NCI-H748 treated with DMSO at 0.1 percent for 48 hours (cell line): ENCODE results near the gene TLNRD1.

Experiments
- DNase-seq: peaks from one replicate; lab custom pipeline; 2025; lab: John Stamatoyannopoulos, UW

Gene TLNRD1

DNA sequence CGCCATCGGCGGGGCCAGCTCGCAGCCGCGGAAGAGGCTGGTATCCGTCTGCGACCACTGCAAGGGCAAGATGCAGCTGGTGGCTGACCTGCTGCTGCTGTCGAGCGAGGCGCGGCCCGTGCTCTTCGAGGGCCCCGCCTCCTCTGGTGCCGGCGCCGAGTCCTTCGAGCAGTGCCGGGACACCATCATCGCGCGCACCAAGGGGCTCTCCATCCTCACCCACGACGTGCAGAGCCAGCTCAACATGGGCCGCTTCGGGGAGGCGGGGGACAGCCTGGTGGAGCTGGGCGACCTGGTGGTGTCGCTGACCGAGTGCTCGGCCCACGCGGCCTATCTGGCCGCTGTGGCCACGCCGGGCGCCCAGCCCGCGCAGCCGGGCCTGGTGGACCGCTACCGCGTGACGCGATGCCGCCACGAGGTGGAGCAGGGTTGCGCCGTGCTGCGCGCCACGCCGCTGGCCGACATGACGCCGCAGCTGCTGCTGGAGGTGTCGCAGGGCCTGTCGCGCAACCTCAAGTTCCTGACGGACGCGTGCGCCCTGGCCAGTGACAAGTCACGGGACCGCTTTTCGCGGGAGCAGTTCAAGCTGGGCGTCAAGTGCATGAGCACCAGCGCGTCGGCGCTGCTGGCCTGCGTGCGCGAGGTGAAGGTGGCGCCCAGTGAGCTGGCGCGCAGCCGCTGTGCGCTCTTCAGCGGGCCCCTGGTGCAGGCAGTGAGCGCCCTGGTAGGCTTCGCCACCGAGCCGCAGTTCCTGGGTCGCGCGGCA, 1.8 kb downstream of the TLNRD1 start:
- no peak for DNase-seq

DNA sequence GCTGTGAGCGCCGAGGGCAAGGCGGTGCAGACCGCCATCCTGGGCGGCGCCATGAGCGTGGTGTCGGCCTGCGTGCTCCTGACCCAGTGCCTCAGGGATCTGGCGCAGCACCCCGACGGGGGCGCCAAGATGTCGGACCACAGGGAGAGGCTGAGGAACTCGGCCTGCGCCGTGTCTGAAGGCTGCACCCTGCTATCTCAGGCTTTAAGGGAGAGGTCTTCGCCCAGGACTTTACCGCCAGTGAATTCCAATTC, 2.3 kb downstream of the TLNRD1 start:
- DNase-seq: no peak

DNA sequence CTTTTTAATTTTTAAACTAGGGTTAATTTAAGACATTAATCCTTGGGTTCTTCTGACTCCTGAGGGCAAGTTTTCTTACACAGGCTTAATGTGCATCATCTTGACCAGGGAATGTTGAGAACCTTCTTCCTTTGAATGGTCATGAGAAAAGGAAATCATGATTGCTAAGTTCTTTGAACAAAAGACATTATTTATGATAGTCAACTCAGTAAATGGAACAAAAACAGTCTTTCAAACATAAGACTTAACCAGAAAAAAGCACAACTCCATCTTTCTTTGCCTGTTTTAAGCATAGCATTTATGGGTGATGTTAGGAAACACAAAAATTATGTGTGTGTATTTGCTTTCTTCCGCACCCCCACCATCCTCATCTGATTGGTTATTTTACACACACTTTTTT, 5.4 kb downstream of the TLNRD1 start:
- no peak for DNase-seq

DNA sequence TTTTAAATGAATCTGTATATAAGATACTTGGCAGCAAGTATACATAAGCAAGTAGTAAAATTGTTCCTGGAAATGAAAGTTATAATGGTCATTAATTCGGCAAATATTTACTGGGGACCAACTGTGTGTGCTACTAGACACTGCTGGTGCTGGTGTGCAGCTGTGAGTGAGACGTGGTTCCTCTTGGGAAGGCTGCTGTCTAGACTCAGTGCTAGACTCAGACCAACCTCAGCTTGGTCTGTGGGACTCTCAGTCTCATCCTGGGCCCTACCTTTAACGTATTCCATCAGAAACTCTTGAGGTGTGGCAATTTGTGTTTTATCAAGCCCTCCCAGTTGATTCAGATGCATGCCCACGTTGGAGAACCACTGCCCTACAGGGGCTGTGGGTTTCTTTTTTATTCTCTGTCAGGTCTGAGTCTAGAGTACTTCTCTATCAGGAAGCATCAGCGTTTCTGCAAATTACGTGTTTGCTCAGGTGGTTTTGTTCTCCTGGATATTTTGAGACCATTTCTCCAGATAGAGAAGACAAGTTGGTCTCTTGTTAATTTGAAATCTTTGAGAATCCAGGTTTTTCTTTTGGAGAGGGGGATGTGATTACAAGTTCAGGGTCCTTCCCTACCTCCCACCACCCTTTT, 6.8 kb downstream of the TLNRD1 start:
- no peak for DNase-seq

DNA sequence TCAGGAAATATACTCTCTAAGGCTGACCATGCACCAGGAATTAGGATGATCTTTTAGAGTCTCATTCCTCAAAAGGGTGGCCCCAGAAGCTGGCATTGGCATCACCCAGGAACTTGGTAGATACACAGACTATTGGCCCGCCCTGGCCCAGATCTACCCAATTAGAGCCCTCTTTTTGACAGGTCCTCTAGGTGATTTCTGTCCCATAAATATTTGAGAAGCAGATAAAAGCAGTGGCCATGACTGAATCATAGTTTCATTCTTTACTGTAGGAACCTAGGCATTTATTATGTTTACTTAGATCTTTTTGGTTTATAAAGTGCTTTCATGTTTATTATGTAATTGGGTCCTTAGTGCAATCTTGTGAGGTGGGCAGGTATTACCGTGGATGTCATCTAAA, 7.6 kb downstream of the TLNRD1 start:
- no peak for DNase-seq

DNA sequence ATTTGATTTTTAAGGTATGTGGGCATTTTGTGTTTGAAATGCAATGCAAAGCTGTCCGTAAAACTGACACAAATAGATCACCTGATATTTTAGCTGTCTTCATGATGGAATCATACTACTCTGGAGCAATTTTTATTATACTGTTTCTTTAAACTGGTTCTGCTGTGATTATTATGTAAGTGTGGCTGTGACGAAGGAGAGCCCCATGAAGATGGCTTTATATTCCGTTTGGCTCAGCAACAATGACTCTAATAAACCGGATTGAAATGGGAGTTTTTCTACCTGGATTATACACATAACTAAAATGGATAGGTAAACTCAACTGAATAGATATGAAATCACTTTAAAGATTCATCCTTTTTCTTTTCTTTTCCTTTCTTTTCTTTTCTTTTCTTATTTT, 9.4 kb downstream of the TLNRD1 start:
- no peak for DNase-seq

DNA sequence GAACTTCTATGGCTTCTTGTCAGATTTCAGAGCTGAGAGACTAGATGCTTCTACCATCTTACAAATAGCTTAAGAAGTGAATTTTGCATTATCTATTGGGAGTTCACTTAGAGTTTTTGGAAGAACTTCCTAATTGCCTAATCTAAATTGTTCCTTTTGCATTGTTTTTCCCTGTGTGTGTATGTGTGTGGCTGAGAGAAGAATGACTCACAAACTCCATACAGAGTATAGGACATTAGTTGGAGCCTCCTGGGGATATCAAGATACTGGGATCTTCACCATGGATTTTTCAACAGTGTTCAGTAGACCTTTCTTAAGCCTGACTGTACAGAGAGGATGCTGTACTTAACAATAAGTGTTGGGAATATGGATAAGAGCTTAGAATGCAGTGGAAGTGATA, 10.9 kb downstream of the TLNRD1 start:
- DNase-seq: no peak

DNA sequence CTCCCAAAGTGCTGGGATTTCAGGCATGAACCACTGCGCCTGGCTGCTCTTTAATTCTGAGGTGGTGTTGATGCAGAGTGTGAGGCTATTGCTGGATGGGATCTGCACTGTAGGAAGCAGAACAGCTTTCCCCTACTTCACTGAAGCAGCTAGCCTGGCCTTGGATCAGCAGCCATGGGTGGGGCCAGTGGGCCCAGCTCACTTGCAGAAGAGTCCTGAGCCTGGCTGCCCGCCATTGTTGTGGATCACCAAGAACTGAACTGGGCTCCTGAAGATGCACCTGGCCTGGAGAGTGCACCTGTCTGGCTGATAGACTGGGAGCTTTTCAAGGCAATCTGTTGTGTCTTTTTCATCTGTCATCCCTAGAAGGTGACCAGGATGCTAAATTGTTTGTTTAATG, 11.9 kb downstream of the TLNRD1 start:
- DNase-seq: no peak

DNA sequence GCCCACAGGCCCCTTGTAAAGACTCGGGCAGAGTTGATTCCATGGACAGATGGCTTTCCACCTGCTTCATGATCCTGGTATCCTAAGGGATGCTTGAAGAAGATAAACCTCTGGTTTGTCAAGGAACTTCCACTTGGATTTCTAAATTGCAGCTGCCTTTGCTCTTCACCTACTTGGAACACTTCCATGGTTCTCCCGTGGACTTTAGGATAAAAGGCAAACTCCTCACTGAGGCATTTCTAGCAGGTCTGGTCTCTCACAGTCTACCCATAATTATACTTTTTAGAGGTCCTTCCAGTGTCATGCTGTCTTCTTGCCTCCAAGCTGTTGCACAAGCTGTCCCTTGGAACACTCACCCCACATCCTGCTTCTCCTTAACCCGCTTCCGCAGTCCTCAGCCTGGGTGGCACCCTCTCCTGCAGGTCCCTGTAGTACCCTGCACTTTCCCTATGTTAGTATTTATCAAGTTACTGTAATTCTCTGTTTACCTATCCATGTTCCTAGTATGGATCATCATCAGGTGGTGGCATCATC, 12.7 kb downstream of the TLNRD1 start:
- no peak for DNase-seq

DNA sequence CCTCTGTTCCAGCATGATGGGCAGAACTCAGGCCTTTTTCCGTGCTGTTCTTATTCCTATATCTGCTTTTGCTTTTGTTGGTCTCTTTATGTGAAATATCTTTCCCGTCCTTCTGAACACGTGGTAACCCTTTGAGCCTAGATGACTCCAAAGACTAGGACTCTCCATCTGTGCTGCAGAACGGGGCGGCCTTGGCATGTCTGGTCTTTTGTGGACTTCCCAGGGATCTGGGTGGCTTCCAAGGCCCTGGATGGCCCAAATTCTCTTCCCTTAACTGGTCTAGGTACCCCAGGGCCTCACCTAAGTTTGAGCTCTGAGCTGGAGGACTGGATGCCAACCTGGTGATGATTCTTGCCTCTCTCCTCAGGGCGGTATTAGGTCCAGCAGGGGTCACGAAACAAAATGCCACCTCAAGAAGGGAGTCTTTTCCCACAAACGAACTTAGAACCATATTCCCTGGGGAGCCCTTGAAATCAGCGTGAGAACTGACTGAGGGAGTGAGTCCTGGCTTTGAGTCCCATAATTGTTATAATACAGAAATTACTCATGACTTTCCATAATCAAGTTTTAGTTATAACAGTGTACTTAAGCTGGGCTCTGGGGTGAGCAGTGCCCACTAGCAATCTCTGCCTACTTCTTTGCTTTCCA, 13.8 kb downstream of the TLNRD1 start:
- DNase-seq: no peak

DNA sequence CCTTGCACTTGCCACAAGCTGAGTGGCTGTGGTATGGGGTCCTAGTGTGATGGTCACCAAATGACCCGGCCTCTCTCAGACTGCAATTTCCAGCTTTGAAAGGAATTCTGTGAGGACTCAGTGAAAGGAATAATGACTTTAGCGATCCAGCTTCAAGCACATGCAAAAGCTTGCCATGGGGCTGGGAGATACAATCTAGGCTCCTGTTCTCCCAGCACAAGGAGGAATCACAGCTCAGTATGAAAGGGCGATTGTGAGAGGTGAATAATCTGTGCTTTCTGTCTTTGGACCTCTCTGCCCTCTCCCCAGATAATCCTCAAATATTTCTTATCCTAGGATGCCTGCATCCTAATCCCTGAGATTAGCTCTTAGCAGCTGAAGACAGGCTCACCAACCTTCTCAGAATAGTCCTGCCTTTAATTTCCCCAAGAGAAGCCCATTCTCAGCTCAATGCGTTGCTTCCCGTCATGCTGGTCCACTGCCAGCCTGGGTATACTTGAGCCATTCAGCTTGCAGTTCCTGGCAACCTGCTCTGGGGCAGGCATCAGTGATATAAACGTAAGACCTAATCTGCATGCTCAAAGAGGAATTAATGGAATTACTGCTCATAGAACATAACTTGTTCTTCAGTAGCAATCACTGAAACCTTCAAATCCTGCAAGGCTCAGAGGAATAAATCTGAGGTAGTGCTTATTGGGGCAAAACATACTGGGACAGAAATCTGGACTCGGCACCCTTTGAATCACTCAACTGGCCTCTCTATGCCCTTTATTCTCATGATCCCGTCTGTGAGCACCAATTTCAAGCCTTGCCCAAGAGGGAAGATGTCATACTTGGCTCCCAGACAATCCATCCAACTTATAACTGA, 15.1 kb downstream of the TLNRD1 start:
- DNase-seq: no peak

DNA sequence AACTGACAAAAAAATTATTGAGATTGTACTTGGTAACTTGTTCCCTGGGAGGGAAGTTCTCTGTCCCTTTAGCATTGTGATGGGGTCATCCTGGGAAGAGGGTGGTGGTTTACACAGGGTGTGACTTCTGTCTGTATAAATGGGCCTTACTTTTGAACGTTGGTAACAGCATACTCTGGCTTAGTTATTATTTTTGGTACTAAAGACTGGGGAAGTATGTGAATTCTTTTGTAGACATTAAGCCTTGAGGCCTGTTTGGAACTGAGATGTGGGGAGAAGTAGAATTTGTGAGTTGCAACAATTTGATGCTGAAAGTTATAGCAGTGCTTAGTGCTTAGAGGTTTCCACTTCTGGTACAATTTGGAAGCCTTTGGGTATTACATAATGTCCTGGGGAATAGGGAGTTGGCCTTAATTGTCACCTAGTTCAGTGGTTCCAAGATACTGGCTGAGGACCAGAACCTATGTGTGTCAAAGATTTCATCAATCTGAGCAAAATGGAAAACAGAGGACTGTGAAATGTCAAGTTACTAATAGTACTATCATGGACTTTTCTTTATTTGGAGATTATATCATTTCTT, 15.9 kb downstream of the TLNRD1 start:
- DNase-seq: no peak

DNA sequence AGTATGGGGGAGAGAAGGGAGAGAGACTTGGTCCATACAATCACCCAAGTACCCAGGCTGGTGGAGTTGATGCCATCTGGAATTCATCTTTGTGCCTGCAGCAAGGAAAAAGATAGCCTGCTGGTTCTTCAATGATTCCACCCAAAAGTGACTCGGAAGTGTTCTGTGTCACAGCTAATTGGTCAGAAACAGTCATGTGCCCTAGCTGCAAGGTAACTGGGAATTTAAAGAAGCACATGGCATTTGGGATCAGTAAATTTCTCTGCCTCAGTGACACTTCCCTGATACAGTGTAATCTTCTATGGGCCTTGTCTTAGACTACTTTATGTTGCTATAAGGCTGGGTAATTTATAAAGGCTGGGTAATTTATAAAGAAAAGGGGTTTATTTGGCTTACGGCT, 17.5 kb downstream of the TLNRD1 start:
- no peak for DNase-seq

DNA sequence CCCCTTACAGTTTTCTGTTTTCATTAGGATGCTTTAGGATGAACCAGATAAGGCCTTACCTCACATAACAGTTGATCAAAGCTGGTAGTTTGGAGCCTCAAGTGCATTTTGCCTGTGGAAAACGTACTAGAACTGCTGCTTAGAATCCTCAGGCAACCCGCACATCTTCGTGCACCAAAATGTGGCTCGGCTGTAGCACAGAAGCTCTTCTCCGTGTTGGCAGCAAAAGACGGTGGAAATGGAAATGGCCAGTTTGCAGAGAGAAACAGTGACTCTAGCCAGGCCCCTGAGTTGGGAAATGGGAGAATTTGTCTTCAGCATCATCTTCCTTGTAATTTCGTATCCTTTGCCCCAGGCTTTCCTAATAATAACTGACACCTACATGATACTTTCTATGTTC, 20.6 kb downstream of the TLNRD1 start:
- no peak for DNase-seq

DNA sequence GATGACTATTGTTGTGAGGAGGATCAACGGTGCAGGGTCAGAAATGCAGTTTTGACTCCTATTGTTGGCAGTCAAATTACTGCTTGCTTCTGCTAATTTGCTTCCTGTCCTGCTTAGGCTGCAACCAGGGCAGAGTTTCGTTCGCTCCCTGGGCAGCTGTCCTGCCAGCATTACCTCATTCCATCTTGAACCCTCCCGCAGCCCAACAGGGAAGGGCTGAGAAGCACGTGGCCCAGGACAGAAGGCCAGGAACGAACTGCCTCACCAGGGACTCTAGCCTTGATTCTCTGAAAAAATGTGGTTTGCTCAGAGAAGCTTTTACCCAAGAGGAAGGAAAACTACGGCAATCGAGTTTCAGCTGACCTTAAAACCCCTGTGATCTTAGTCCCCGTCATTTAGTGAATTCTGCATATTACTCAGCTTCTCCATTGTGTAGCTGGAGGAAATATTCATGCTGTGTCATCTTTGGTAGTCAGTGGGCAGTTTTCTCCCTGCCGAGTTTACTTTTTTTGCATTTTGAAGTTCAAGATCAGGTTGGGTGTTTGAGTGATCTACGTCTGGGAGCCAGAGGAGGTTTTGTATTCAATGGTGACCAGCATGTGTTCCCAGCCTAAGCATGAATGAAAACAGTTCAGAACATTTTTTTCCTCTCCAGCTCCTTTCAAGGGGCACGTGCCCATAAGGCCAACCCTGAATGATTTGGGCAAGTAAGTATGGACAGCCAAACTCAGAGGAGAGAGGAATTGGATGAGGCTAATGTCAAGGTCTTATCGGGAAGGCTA, 23.0 kb downstream of the TLNRD1 start:
- DNase-seq: no peak

DNA sequence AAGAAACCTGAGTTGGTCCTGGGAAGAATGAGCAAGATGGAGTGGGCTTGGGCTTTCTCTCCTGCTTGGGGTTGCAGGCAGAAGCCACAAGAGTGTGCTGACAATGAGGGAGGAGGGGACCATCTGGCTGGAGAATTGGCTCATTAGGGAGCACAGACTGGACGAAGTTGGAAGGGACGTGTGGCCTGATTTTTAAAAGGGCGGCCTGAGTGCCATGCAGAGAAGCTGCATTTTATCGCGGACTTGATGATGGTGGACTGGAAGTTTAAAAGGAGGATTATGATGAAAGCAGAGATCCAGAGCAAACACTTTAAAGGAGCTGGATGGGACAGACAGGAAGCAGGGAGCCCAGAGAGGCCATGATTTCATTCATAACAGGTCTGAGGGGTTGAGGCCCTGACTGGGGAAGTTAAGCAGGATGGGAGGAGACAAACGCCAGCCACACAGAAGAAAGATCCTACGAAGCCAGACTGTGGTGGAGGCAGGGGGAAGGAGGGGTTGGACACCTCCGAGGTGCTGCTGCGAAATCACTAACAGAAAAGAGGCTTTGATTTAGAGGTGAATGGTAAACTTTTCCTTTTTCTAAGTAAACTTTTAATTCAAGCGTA, 23.6 kb downstream of the TLNRD1 start:
- DNase-seq: no peak

DNA sequence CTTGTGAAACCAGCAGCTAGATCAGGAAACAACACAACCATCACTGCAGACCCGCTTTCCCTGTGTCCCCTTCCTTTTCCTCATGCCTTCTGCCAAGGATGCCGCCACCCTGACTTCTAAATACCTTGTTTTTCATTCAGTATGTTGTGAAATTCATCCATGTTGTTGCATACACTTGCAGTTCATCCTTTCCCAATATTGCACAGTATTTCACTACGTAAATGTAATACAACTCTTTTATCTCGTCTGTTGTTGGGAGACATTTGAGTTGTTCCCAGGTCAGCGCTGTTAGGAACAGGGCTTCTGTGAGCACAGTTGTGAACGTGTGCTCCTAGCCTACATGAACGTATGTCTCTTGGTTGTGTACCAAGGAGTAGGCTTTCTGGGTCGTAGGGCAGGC, 24.2 kb downstream of the TLNRD1 start:
- no peak for DNase-seq

DNA sequence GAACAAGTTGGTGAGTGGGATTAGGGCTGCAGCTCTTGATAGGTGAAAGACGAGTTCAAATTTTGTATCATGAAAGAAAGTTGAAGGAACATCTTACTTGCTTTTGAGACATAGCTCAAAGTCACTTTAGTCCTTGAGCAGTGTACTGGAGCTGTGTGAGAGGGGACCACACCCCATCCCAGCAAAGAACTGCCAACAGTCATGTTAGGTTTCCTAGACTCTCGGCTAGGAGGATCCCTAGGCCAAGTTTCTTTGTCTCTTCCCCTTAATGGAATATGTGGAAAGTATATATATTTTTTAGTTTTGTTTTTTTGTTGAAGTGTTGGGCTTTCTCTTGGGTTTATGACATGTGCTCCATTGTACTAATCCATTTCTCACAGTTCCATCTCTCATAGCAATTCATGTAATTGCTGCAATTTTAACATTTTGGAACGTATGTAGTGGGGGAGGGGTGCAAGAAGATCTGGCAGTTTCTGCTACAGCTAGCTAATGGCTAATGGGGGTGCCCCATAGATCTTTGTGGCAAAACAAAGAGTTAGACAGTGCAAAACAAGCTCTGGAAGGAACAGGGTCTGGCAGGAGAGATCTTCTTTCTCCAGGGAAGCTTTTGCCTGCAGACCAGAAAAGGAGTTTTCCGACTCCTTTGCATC, 25.1 kb downstream of the TLNRD1 start:
- DNase-seq: no peak

DNA sequence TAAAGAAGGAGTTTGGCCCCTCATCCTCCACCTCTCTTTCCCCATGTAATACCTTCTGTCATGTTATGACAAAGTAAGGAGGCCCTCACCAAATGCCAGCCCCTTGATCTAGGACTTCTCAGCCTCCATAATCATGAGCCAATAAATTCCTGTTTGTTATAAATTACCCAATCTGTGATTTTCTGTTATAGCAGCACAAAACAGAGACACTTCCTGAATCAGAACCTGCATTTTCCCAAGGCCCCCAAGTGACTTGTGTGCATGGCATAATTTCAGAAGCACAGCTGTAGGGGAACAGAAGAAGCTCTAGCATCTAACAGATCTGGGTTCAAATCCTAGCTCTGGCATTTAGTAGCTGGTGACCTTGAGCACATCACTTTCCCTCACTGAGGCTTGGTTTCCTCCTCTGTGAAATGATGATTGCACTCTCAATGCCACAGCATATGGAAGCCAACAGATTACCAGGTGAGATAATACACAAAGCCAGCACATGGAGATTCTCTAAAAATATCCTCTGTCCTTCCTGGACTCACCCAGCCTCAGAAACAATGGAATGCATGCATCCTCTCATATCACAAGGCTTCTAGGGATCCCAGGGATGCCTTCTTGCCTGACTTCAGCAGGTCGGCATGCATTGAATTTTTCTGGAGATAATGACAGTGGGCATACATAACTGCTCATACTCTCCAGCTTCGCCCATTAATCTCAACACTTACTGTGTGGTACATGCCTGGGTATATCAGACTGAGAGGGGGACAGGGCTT, 26.3 kb downstream of the TLNRD1 start:
- DNase-seq: no peak
